Measurements from ENCODE around the gene LYRM2.

LYRM2 gene

GRCh38 chr6:89539779-89540178 is 98.8 kb downstream of the LYRM2 start:
- H3K4me3 ChIP-seq (ENCODE audit: insufficient read length, low read depth): no peak overlapping the region
- no peak for DNase-seq (ENCODE audit: low read depth, low spot score)
- no peak overlapping the region for H3K9ac ChIP-seq (ENCODE audit: insufficient read length, low read depth)
- no peaks in the 10 kb centered on the region for H3K4me1 ChIP-seq (ENCODE audit: insufficient read depth, insufficient read length)
- H3K9me3 ChIP-seq (ENCODE audit: insufficient read depth, low read length): no peaks in the 10 kb centered on the region
- H3K27me3 ChIP-seq (ENCODE audit: insufficient read depth, insufficient read length): no peaks in the 10 kb centered on the region
- no peak for TF ChIP-seq SUZ12 (IDR thresholded peaks at IDR 0.05; ENCODE audit: extremely low read depth, insufficient read depth, insufficient read length)
- no peak for TF ChIP-seq ZNF274 (IDR thresholded peaks at IDR 0.05; ENCODE audit: low read depth, low read length)
- TF ChIP-seq YY1 (IDR thresholded peaks at IDR 0.05; ENCODE audit: insufficient read depth, insufficient read length): no peak
- H3K36me3 ChIP-seq (ENCODE audit: insufficient read depth, insufficient read length, low read length): no peaks in the 10 kb centered on the region

- no peak for TF ChIP-seq ZNF274 (IDR thresholded peaks at IDR 0.05; ENCODE audit: low read depth, low read length)
- TF ChIP-seq YY1 (IDR thresholded peaks at IDR 0.05; ENCODE audit: insufficient read depth, insufficient read length): no peak
- no peak for TF ChIP-seq SUZ12 (IDR thresholded peaks at IDR 0.05; ENCODE audit: extremely low read depth, insufficient read depth, insufficient read length)
- no peak overlapping the region for H3K9ac ChIP-seq (ENCODE audit: insufficient read length, low read depth)
- no peaks in the 10 kb centered on the region for H3K36me3 ChIP-seq (ENCODE audit: insufficient read depth, insufficient read length, low read length)
- H3K9me3 ChIP-seq (ENCODE audit: insufficient read depth, low read length): no peaks in the 10 kb centered on the region
- DNase-seq (ENCODE audit: low read depth, low spot score): no peak
- no peak overlapping the region for H3K4me3 ChIP-seq (ENCODE audit: insufficient read length, low read depth)
- no peaks in the 10 kb centered on the region for H3K27me3 ChIP-seq (ENCODE audit: insufficient read depth, insufficient read length)
- H3K4me1 ChIP-seq (ENCODE audit: insufficient read depth, insufficient read length): no peaks in the 10 kb centered on the region
These were observed 102.3 kb downstream of the LYRM2 start for GRCh38 chr6:89536231-89536630.

- Histone ChIP-seq H3K9me3 (ENCODE audit: insufficient read depth, low read length) (no peaks in the 10 kb centered on the region), H3K4me3 (ENCODE audit: insufficient read length, low read depth) (no peak overlapping the region), H3K36me3 (ENCODE audit: insufficient read depth, insufficient read length, low read length) (no peaks in the 10 kb centered on the region), H3K27me3 (ENCODE audit: insufficient read depth, insufficient read length) (no peaks in the 10 kb centered on the region), H3K9ac (ENCODE audit: insufficient read length, low read depth) (no peak overlapping the region), H3K4me1 (ENCODE audit: insufficient read depth, insufficient read length) (no peaks in the 10 kb centered on the region)
- no peak for DNase-seq (ENCODE audit: low read depth, low spot score)
- no peak for TF ChIP-seq SUZ12 (IDR thresholded peaks at IDR 0.05; ENCODE audit: extremely low read depth, insufficient read depth, insufficient read length)
- no peak for TF ChIP-seq YY1 (IDR thresholded peaks at IDR 0.05; ENCODE audit: insufficient read depth, insufficient read length)
These were observed 107.6 kb downstream of the LYRM2 start for GRCh38 chr6:89530982-89531381.

- no peak for TF ChIP-seq SUZ12 (IDR thresholded peaks at IDR 0.05; ENCODE audit: extremely low read depth, insufficient read depth, insufficient read length)
- TF ChIP-seq ZNF274 (IDR thresholded peaks at IDR 0.05; ENCODE audit: low read depth, low read length): no peak
- no peak for TF ChIP-seq YY1 (IDR thresholded peaks at IDR 0.05; ENCODE audit: insufficient read depth, insufficient read length)
- no peaks in the 10 kb centered on the region for H3K4me1 ChIP-seq (ENCODE audit: insufficient read depth, insufficient read length)
- no peaks in the 10 kb centered on the region for H3K27me3 ChIP-seq (ENCODE audit: insufficient read depth, insufficient read length)
- DNase-seq (ENCODE audit: low read depth, low spot score): no peak
- no peaks in the 10 kb centered on the region for H3K36me3 ChIP-seq (ENCODE audit: insufficient read depth, insufficient read length, low read length)
- H3K4me3 ChIP-seq (ENCODE audit: insufficient read length, low read depth): no peak overlapping the region
- no peaks in the 10 kb centered on the region for H3K9me3 ChIP-seq (ENCODE audit: insufficient read depth, low read length)
- H3K9ac ChIP-seq (ENCODE audit: insufficient read length, low read depth): no peak overlapping the region
These were observed 109.7 kb downstream of the LYRM2 start for GRCh38 chr6:89528866-89529265.

- Histone ChIP-seq H3K9ac (ENCODE audit: insufficient read length, low read depth) (no peak overlapping the region), H3K4me1 (ENCODE audit: insufficient read depth, insufficient read length) (no peaks in the 10 kb centered on the region), H3K36me3 (ENCODE audit: insufficient read depth, insufficient read length, low read length) (no peaks in the 10 kb centered on the region), H3K9me3 (ENCODE audit: insufficient read depth, low read length) (no peaks in the 10 kb centered on the region), H3K27me3 (ENCODE audit: insufficient read depth, insufficient read length) (no peaks in the 10 kb centered on the region), H3K4me3 (ENCODE audit: insufficient read length, low read depth) (no peak overlapping the region)
- no peak for DNase-seq (ENCODE audit: low read depth, low spot score)
- TF ChIP-seq YY1 (IDR thresholded peaks at IDR 0.05; ENCODE audit: insufficient read depth, insufficient read length) (no peak), SUZ12 (IDR thresholded peaks at IDR 0.05; ENCODE audit: extremely low read depth, insufficient read depth, insufficient read length) (no peak), ZNF274 (IDR thresholded peaks at IDR 0.05; ENCODE audit: low read depth, low read length) (no peak)
These were observed 110.9 kb downstream of the LYRM2 start for GRCh38 chr6:89527634-89528033.

- Histone ChIP-seq H3K36me3 (ENCODE audit: insufficient read depth, insufficient read length, low read length) (no peaks in the 10 kb centered on the region), H3K4me3 (ENCODE audit: insufficient read length, low read depth) (no peak overlapping the region), H3K9ac (ENCODE audit: insufficient read length, low read depth) (no peak overlapping the region), H3K4me1 (ENCODE audit: insufficient read depth, insufficient read length) (no peaks in the 10 kb centered on the region), H3K27me3 (ENCODE audit: insufficient read depth, insufficient read length) (no peaks in the 10 kb centered on the region), H3K9me3 (ENCODE audit: insufficient read depth, low read length) (no peaks in the 10 kb centered on the region)
- TF ChIP-seq ZNF274 (IDR thresholded peaks at IDR 0.05; ENCODE audit: low read depth, low read length): no peak
- TF ChIP-seq YY1 (IDR thresholded peaks at IDR 0.05; ENCODE audit: insufficient read depth, insufficient read length): no peak
- TF ChIP-seq SUZ12 (IDR thresholded peaks at IDR 0.05; ENCODE audit: extremely low read depth, insufficient read depth, insufficient read length): no peak
- no peak for DNase-seq (ENCODE audit: low read depth, low spot score)
These were observed 112.0 kb downstream of the LYRM2 start for GRCh38 chr6:89526563-89526869.

- Histone ChIP-seq H3K36me3 (ENCODE audit: insufficient read depth, insufficient read length, low read length) (no peaks in the 10 kb centered on the region), H3K4me1 (ENCODE audit: insufficient read depth, insufficient read length) (no peaks in the 10 kb centered on the region), H3K9me3 (ENCODE audit: insufficient read depth, low read length) (no peaks in the 10 kb centered on the region), H3K27me3 (ENCODE audit: insufficient read depth, insufficient read length) (no peaks in the 10 kb centered on the region), H3K9ac (ENCODE audit: insufficient read length, low read depth) (no peak overlapping the region), H3K4me3 (ENCODE audit: insufficient read length, low read depth) (no peak overlapping the region)
- no peak for DNase-seq (ENCODE audit: low read depth, low spot score)
- TF ChIP-seq SUZ12 (IDR thresholded peaks at IDR 0.05; ENCODE audit: extremely low read depth, insufficient read depth, insufficient read length) (no peak), YY1 (IDR thresholded peaks at IDR 0.05; ENCODE audit: insufficient read depth, insufficient read length) (no peak), ZNF274 (IDR thresholded peaks at IDR 0.05; ENCODE audit: low read depth, low read length) (no peak)
These were observed 112.6 kb downstream of the LYRM2 start for GRCh38 chr6:89525786-89526562.
